WTC11 (cell line): ENCODE data around the gene NDRG2. TPM values are rescaled to one million over a fixed set of nuclear protein-coding genes. Genes with fewer than 3 reads are reported as not detected.

Experiments used
- ATAC-seq: fragments of 200-7000 bp; cut with Tn5 transposase; 2 replicates; pipeline ENCODE4 v1.10.0; 2021; ENCODE audit warnings: mild to moderate bottlenecking, moderate library complexity
- CTCF ChIA-PET: fragments of 300-600 bp; sonication (Branson Sonifier 250); formaldehyde crosslinking; loops from one replicate; lab custom pipeline; 2021; ENCODE audit warnings: antibody characterized with exemption; lab: Charles Lee
- POLR2A ChIA-PET: fragments of 350-600 bp; sonication (Branson Sonifier 250); formaldehyde crosslinking; loops from one replicate; lab custom pipeline; 2021; ENCODE audit warnings: antibody characterized with exemption; lab: Charles Lee
- DNase-seq: peaks from one replicate; pipeline ENCODE4 v3.0.0; 2021; ENCODE audit warnings: low spot score
- H3K27ac Mint-ChIP-seq: 2 replicates; pipeline ENCODE4 v1.8.0; 2021; ENCODE audit warnings: mixed read lengths
- H3K27me3 Mint-ChIP-seq: 2 replicates; pipeline ENCODE4 v1.8.0; 2021; ENCODE audit warnings: low read depth, mild to moderate bottlenecking, moderate library complexity, mixed read lengths
- H3K36me3 Mint-ChIP-seq: 2 replicates; pipeline ENCODE4 v1.8.0; 2021; ENCODE audit warnings: mixed read lengths
- H3K4me1 Mint-ChIP-seq: 2 replicates; pipeline ENCODE4 v1.8.0; 2022; ENCODE audit warnings: mixed read lengths
- H3K4me3 Mint-ChIP-seq: 2 replicates; pipeline ENCODE4 v1.8.0; 2021; ENCODE audit warnings: mild to moderate bottlenecking, moderate library complexity, mixed read lengths
- H3K9me3 Mint-ChIP-seq: 2 replicates; pipeline ENCODE4 v1.8.0; 2021; ENCODE audit warnings: mixed read lengths
- ARID4B ChIP-seq: sonication (generic); formaldehyde crosslinking; IDR thresholded peaks from 2 replicates; pipeline ENCODE4 v1.8.0; 2023; ENCODE audit warnings: missing genetic modification reagents, mild to moderate bottlenecking, borderline replicate concordance
- E2F5 ChIP-seq: sonication (generic); formaldehyde crosslinking; IDR thresholded peaks from 2 replicates; pipeline ENCODE4 v1.8.1; 2022; ENCODE audit warnings: mild to moderate bottlenecking, moderate library complexity, missing genetic modification reagents
- FOXJ3 ChIP-seq: sonication (generic); formaldehyde crosslinking; IDR thresholded peaks from 2 replicates; pipeline ENCODE4 v1.9.0; 2021; ENCODE audit warnings: missing genetic modification reagents, mild to moderate bottlenecking, borderline replicate concordance
- GABPB1 ChIP-seq: sonication (generic); formaldehyde crosslinking; IDR thresholded peaks from 2 replicates; pipeline ENCODE4 v1.8.1; 2023; ENCODE audit warnings: mild to moderate bottlenecking, missing genetic modification reagents
- HMGA2 ChIP-seq: fragments of 250-450 bp; sonication (Bioruptor Pico); IDR thresholded peaks from 2 replicates; pipeline ENCODE4 v1.4.0; 2021; ENCODE audit warnings: mild to moderate bottlenecking, moderate library complexity
- JAZF1 ChIP-seq: fragments of 250-450 bp; sonication (Bioruptor Pico); IDR thresholded peaks from 2 replicates; pipeline ENCODE4 v1.9.0; 2021; ENCODE audit warnings: moderate library complexity, mild to moderate bottlenecking, inconsistent platforms
- TEAD1 ChIP-seq: sonication (generic); formaldehyde crosslinking; IDR thresholded peaks from 2 replicates; pipeline ENCODE4 v1.8.0; 2022; ENCODE audit warnings: mild to moderate bottlenecking, missing genetic modification reagents
- TP53 ChIP-seq: sonication (generic); formaldehyde crosslinking; IDR thresholded peaks from 2 replicates; pipeline ENCODE4 v1.8.1; 2023; ENCODE audit warnings: mild to moderate bottlenecking, missing genetic modification reagents
- ZBTB21 ChIP-seq: sonication (generic); formaldehyde crosslinking; IDR thresholded peaks from 2 replicates; pipeline ENCODE4 v1.8.1; 2023; ENCODE audit warnings: mild to moderate bottlenecking, missing genetic modification reagents, borderline replicate concordance
- ZNF232 ChIP-seq: sonication (generic); formaldehyde crosslinking; IDR thresholded peaks from 2 replicates; pipeline ENCODE4 v1.8.0; 2022; ENCODE audit warnings: mild to moderate bottlenecking, missing genetic modification reagents
- ZNF281 ChIP-seq: sonication (generic); formaldehyde crosslinking; IDR thresholded peaks from 2 replicates; pipeline ENCODE4 v1.8.0; 2023; ENCODE audit warnings: mild to moderate bottlenecking, missing genetic modification reagents
- ZSCAN18 ChIP-seq: fragments of 250-450 bp; sonication (Bioruptor Pico); IDR thresholded peaks from 2 replicates; pipeline ENCODE4 v2.1.2; 2022; ENCODE audit warnings: mild to moderate bottlenecking, moderate library complexity
- total RNA-seq: library from RNA; stranded (reverse); gene quantifications from 3 replicates; pipeline ENCODE4 v1.2.3, GENCODE V29; 2021
- TF ChIP-seq, protein P1 (sequence below): sonication (generic); formaldehyde crosslinking; conservative IDR thresholded peaks from 2 replicates; pipeline ENCODE4 v1.8.1; 2023; ENCODE audit warnings: mild to moderate bottlenecking, low read depth, missing genetic modification reagents, moderate library complexity
- TF ChIP-seq, protein P2 (sequence below): sonication (generic); formaldehyde crosslinking; IDR thresholded peaks from 2 replicates; pipeline ENCODE4 v1.8.0; 2022; ENCODE audit warnings: mild to moderate bottlenecking, missing genetic modification reagents

Gene NDRG2
- total RNA-seq, 1 experiment from 2014 or later, result 32.2 TPM

GRCh38 chr14:21057803-21058675 is 33.2 kb upstream of the NDRG2 start, which contains the start of gene RNASE8:
RNASE8 (plus strand) TSS chr14:21057822; CDS start chr14:21057893, 71 bp downstream.
- TF ChIP-seq E2F5 (CRISPR knock-in tag), result no peak
- TF ChIP-seq GABPB1, result peak; percentile 55; the same call in 1 of the 2 replicates
- no peak for TF ChIP-seq ZNF232 (CRISPR knock-in tag)
- Mint-ChIP-seq H3K4me1 (peaks cover 7% of the 10 kb centered on the region), H3K27ac (no peak within 1 kb of the TSS), H3K4me3 (no peak within 1 kb of the TSS), H3K9me3 (no peaks in the 10 kb centered on the region), H3K36me3 (no peaks in the 10 kb centered on the region), H3K27me3 (no peaks in the 10 kb centered on the region)
- DNase-seq, result no peak
- no peak for ATAC-seq
- ChIA-PET POLR2A (no interaction called here), CTCF (interaction anchor here (0.7 to 4.8 kb wide), 8 partner anchors 11 to 59 kb away, joined by 3 to 39 read pairs (median 5); partner anchors contain the start of genes RNASE7 and SLC39A2)

DNA sequence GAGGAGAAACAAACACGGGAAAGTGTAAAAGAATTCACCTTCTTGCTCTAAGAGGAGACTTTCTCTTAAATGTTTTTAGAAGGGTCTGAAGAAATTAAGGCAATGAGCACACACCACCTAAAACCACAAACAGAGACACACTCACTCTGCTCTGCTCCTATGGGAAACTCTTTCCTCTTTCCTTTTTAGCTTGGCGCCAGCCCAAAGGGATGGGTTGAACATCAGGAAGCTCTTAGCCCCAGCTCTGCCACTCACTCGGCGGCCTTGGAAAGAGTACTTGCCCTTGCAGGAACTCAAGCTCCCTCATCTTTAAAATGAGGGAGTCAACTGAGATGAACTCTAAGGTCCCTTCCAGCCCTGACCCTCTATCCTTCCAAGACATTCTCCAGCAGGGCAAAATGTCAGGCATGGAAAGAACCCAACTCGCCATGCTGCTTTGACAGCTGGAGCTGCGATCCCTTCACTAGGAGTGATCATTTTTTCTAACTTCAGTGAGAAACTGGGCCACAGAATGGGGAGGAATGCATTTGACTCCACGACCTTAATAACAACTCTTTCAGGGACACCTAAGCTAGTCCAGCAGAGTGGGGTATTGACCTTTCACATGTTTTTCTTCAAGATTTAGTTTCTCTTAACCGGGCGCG is 31.8 kb upstream of the NDRG2 start:
- no peaks in the 10 kb centered on the region for H3K36me3 Mint-ChIP-seq
- DNase-seq, result no peak
- no peak for ATAC-seq
- no peaks in the 10 kb centered on the region for H3K9me3 Mint-ChIP-seq
- H3K4me1 Mint-ChIP-seq, result peaks cover 7% of the 10 kb centered on the region
- POLR2A ChIA-PET, result interaction anchor here (0.6 kb wide), 1 partner anchor 9 kb away, joined by 3 read pairs; no protein-coding TSS in a partner anchor
- no peaks in the 10 kb centered on the region; the same call in 1 of the 2 replicates for H3K27me3 Mint-ChIP-seq
- H3K4me3 Mint-ChIP-seq, result no peak overlapping the region
- no peak overlapping the region for H3K27ac Mint-ChIP-seq
- CTCF ChIA-PET, result interaction anchor here (0.8 to 4.8 kb wide), 7 partner anchors 12 to 86 kb away, joined by 3 to 39 read pairs (median 7); no protein-coding TSS in a partner anchor
- TF ChIP-seq E2F5 (CRISPR knock-in tag), result no peak
- no peak for TF ChIP-seq ARID4B (CRISPR knock-in tag)
- TF ChIP-seq, protein P1, sequence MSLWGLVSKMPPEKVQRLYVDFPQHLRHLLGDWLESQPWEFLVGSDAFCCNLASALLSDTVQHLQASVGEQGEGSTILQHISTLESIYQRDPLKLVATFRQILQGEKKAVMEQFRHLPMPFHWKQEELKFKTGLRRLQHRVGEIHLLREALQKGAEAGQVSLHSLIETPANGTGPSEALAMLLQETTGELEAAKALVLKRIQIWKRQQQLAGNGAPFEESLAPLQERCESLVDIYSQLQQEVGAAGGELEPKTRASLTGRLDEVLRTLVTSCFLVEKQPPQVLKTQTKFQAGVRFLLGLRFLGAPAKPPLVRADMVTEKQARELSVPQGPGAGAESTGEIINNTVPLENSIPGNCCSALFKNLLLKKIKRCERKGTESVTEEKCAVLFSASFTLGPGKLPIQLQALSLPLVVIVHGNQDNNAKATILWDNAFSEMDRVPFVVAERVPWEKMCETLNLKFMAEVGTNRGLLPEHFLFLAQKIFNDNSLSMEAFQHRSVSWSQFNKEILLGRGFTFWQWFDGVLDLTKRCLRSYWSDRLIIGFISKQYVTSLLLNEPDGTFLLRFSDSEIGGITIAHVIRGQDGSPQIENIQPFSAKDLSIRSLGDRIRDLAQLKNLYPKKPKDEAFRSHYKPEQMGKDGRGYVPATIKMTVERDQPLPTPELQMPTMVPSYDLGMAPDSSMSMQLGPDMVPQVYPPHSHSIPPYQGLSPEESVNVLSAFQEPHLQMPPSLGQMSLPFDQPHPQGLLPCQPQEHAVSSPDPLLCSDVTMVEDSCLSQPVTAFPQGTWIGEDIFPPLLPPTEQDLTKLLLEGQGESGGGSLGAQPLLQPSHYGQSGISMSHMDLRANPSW (CRISPR knock-in tag), result no peak
- no peak for TF ChIP-seq TP53
- no peak for TF ChIP-seq ZSCAN18 (CRISPR knock-in tag)
- no peak for TF ChIP-seq ZNF281 (CRISPR knock-in tag)
- TF ChIP-seq TEAD1 (CRISPR knock-in tag), result no peak
- TF ChIP-seq ZBTB21 (CRISPR knock-in tag), result no peak
- TF ChIP-seq JAZF1, result no peak
- no peak for TF ChIP-seq HMGA2 (CRISPR knock-in tag)
- TF ChIP-seq, protein P2, sequence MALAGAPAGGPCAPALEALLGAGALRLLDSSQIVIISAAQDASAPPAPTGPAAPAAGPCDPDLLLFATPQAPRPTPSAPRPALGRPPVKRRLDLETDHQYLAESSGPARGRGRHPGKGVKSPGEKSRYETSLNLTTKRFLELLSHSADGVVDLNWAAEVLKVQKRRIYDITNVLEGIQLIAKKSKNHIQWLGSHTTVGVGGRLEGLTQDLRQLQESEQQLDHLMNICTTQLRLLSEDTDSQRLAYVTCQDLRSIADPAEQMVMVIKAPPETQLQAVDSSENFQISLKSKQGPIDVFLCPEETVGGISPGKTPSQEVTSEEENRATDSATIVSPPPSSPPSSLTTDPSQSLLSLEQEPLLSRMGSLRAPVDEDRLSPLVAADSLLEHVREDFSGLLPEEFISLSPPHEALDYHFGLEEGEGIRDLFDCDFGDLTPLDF (CRISPR knock-in tag), result no peak
- no peak for TF ChIP-seq FOXJ3 (CRISPR knock-in tag)
